HG03025 (cell line): ENCODE results near the gene SBK1.
A peak's percentile ranks its signal among the peaks of the same experiment; 100 is the strongest.
"Not testable (repeated sequence)": the region's sequence is repeated elsewhere in the genome, so short reads cannot be mapped to it uniquely, and the experiment has no call there.

Experiments used
- ATAC-seq: cut with Tn5 transposase; IDR thresholded peaks from one replicate; pipeline ENCODE4 v1.9.1; 2021; ENCODE audit warnings: mild to moderate bottlenecking, moderate library complexity; ENCODE audit not compliant: unreplicated experiment, low FRiP score

SBK1 gene

GRCh38 chr16:28291651-28292626 is at the start of gene SBK1:
TSS of gene SBK1 (plus strand) at chr16:28292525. CDS start at chr16:28317392, 24,867 bp downstream.
- peak; percentile 64 for ATAC-seq

GRCh38 chr16:28249483-28249882 is 42.8 kb upstream of the SBK1 start:
- ATAC-seq = not testable (repeated sequence)

- ATAC-seq = no peak
Measured at GRCh38 chr16:28250999-28251398, 41.3 kb upstream of the SBK1 start.

- ATAC-seq = no peak
Measured at GRCh38 chr16:28254158-28254557, 38.2 kb upstream of the SBK1 start.

GRCh38 chr16:28255838-28256237 is 36.5 kb upstream of the SBK1 start:
- ATAC-seq = no peak

GRCh38 chr16:28257256-28257655 is 35.1 kb upstream of the SBK1 start:
- no peak for ATAC-seq

GRCh38 chr16:28258567-28258966 is 33.8 kb upstream of the SBK1 start:
- ATAC-seq = no peak

GRCh38 chr16:28259091-28259780 is 33.1 kb upstream of the SBK1 start:
- no peak for ATAC-seq

GRCh38 chr16:28259781-28260150 is 32.6 kb upstream of the SBK1 start:
- no peak for ATAC-seq

- no peak for ATAC-seq
Measured at GRCh38 chr16:28260193-28260592, 32.1 kb upstream of the SBK1 start.

- no peak for ATAC-seq
Measured at GRCh38 chr16:28261942-28262341, 30.4 kb upstream of the SBK1 start.

- no peak for ATAC-seq
Measured at GRCh38 chr16:28263305-28263704, 29.0 kb upstream of the SBK1 start.

- no peak for ATAC-seq
Measured at GRCh38 chr16:28264656-28265055, 27.7 kb upstream of the SBK1 start.

GRCh38 chr16:28265822-28266221 is 26.5 kb upstream of the SBK1 start:
- ATAC-seq = no peak

- ATAC-seq = no peak
Measured at GRCh38 chr16:28267356-28267755, 25.0 kb upstream of the SBK1 start.

GRCh38 chr16:28273511-28273910 is 18.8 kb upstream of the SBK1 start:
- ATAC-seq = no peak

GRCh38 chr16:28274676-28275075 is 17.6 kb upstream of the SBK1 start:
- ATAC-seq = no peak

GRCh38 chr16:28276301-28276700 is 16.0 kb upstream of the SBK1 start:
- ATAC-seq = no peak

- ATAC-seq = no peak
Measured at GRCh38 chr16:28277537-28278388, 14.6 kb upstream of the SBK1 start.

GRCh38 chr16:28279006-28279405 is 13.3 kb upstream of the SBK1 start:
- ATAC-seq = no peak
